Measurements from ENCODE around the gene FICD. TPM values are rescaled to one million over a fixed set of nuclear protein-coding genes. Genes with fewer than 3 reads are reported as not detected.

The FICD gene
- total RNA-seq, 1 donor from 2014 or later = 6.9 TPM

DNA sequence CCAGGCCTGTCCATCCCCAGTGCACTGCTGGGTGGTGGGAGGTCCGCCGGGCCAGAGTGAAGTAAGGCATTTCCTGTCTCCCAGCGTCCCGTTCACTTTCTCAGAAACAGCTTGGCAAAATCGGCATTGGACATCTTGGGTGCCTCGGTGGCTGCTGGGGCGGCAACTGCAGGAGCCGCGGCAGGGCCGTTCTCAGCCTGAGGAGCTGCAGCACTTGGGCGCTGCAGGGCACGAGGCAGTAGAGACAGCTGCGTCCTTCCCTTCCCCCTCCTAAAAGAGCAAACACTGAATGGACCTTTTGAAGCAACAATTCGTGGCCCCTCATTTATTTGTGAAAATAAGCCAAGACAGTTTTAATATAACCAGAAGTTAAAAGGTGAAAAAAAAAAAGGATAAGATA is 8.3 kb downstream of the FICD start:
- H3K4me3 ChIP-seq = no peak overlapping the region
- TF ChIP-seq POLR2A (IDR thresholded peaks at IDR 0.05) (no peak), POLR2AphosphoS5 (IDR thresholded peaks at IDR 0.05; ENCODE audit: insufficient read depth in 1 of 2, low read depth in 1 of 2) (no peak)
- TF ChIP-seq, protein P1, sequence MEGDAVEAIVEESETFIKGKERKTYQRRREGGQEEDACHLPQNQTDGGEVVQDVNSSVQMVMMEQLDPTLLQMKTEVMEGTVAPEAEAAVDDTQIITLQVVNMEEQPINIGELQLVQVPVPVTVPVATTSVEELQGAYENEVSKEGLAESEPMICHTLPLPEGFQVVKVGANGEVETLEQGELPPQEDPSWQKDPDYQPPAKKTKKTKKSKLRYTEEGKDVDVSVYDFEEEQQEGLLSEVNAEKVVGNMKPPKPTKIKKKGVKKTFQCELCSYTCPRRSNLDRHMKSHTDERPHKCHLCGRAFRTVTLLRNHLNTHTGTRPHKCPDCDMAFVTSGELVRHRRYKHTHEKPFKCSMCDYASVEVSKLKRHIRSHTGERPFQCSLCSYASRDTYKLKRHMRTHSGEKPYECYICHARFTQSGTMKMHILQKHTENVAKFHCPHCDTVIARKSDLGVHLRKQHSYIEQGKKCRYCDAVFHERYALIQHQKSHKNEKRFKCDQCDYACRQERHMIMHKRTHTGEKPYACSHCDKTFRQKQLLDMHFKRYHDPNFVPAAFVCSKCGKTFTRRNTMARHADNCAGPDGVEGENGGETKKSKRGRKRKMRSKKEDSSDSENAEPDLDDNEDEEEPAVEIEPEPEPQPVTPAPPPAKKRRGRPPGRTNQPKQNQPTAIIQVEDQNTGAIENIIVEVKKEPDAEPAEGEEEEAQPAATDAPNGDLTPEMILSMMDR (IDR thresholded peaks at IDR 0.05) = no peak
- no peak overlapping the region for H3K27ac ChIP-seq
- peaks cover 0 to 94% of the 10 kb centered on the region in 2 donors for H3K36me3 ChIP-seq
- intact Hi-C loops (cut with DNase I) = no loop called here
- no peaks in the 10 kb centered on the region for H3K27me3 ChIP-seq
- no peaks in the 10 kb centered on the region for H3K9me3 ChIP-seq
- DNase-seq (ENCODE audit: extremely low spot score in 2 of 2) = no peak
- H3K4me1 ChIP-seq = no peaks in the 10 kb centered on the region

DNA sequence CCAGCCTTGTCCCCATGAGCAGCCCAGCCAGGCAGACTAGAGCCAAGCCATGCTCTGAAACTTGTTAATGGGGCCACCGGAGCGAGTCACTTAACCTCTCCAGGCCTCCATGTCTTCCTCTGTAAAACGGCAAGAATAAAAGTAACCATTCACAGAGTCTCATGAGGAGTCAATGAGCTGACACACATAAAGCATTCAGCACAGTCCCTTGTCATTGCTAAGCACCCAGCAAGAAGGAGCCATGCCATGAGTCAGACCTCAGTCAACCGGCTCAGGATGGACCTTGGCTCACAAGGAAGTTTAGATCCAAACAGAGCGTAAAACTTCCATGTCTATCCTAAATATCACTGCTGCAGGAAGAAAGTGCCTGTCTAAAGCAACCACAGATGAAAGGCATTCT is 10.6 kb downstream of the FICD start:
- Histone ChIP-seq H3K27me3 (no peaks in the 10 kb centered on the region), H3K27ac (no peak overlapping the region), H3K36me3 (peaks cover 0 to 94% of the 10 kb centered on the region in 2 donors), H3K4me1 (no peaks in the 10 kb centered on the region), H3K4me3 (no peak overlapping the region), H3K9me3 (no peaks in the 10 kb centered on the region)
- TF ChIP-seq POLR2AphosphoS5 (IDR thresholded peaks at IDR 0.05; ENCODE audit: insufficient read depth in 1 of 2, low read depth in 1 of 2) = no peak
- no peak for TF ChIP-seq POLR2A (IDR thresholded peaks at IDR 0.05)
- TF ChIP-seq, protein P1 (IDR thresholded peaks at IDR 0.05) = no peak
- intact Hi-C loops (cut with DNase I) = no loop called here
- DNase-seq (ENCODE audit: extremely low spot score in 2 of 2) = no peak

DNA sequence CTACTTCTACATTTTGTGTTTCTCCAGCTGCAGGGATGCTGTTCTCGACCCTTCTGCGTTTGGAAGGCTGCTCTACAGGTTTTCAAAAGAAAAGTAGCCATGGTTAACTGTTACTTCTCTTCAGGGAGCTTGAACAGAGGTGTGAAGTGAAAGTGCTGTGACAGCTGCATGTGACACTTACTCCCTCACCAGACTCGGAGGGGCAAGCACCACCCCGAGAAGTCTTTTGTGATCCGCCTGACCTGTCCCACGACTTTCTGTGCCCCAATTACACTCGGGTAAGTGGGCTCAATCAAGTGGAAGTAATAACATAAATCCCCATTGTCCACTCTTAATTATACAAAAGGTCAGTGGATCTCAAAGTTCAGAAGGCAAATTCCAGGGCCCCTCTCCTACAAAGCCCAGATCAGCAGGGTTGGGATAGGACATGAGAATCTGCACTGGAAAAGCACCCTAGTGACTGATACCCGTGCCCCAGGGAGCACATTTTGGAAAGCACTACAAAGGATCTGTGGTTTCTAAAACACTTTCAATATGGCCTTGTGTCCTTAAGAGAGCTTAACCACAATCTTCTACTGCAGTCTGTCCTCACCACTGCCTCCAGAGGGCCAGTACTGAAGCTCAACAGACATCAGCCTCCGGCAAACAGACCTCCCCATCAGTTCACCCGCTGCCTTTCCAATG is 11.5 kb downstream of the FICD start:
- H3K36me3 ChIP-seq = peaks cover 0 to 90% of the 10 kb centered on the region in 2 donors
- DNase-seq (ENCODE audit: extremely low spot score in 2 of 2) = no peak
- no peaks in the 10 kb centered on the region for H3K4me1 ChIP-seq
- TF ChIP-seq POLR2A (IDR thresholded peaks at IDR 0.05) (no peak), POLR2AphosphoS5 (IDR thresholded peaks at IDR 0.05; ENCODE audit: insufficient read depth in 1 of 2, low read depth in 1 of 2) (no peak)
- TF ChIP-seq, protein P1 (IDR thresholded peaks at IDR 0.05) = no peak
- H3K27ac ChIP-seq = no peak overlapping the region
- no peak overlapping the region for H3K4me3 ChIP-seq
- intact Hi-C loops (cut with DNase I) = no loop called here
- no peaks in the 10 kb centered on the region for H3K27me3 ChIP-seq
- H3K9me3 ChIP-seq = no peaks in the 10 kb centered on the region

DNA sequence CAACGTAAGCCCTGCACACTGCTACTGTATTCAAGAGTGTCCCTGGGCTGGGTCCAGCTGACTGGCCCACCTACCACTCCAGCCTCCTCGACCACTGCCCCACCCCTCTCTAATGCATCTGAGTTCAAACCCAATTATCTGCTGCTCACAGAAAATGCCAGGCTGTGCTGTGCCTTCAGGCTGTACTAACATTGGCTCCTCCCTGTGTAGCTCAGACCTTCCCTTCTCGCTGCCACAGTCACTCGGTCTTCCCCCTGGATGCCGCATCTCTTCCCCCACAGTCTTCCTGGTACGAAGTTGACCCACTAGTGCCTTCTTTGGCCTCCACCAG is 12.1 kb downstream of the FICD start:
- intact Hi-C loops (cut with DNase I) = no loop called here
- H3K4me1 ChIP-seq = no peaks in the 10 kb centered on the region
- H3K4me3 ChIP-seq = no peak overlapping the region
- TF ChIP-seq POLR2A (IDR thresholded peaks at IDR 0.05) (no peak), POLR2AphosphoS5 (IDR thresholded peaks at IDR 0.05; ENCODE audit: insufficient read depth in 1 of 2, low read depth in 1 of 2) (no peak)
- TF ChIP-seq, protein P1 (IDR thresholded peaks at IDR 0.05) = no peak
- no peak overlapping the region for H3K27ac ChIP-seq
- DNase-seq (ENCODE audit: extremely low spot score in 2 of 2) = peak in 1 of 2 donors; percentile 61
- peaks cover 0 to 91% of the 10 kb centered on the region in 2 donors for H3K36me3 ChIP-seq
- H3K9me3 ChIP-seq = no peaks in the 10 kb centered on the region
- no peaks in the 10 kb centered on the region for H3K27me3 ChIP-seq

DNA sequence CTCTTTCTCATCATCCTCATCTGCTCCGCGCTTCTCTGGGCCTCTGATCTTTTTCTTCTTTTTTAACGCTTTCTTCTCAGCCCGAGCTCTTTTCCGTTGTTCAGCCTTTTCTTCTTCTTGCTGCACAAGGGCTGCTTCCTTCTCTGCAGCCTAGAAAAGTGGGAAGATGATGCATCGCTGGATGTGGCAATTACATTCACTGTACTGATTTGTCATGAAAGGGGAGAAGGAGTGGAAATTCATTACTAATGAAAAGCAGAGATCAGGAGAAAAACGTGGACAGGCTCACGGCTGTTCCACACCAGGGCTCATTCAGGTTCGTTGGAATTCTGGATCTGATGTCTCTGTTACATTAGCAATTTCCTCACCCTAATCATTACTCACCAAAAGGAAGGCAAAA is 15.1 kb downstream of the FICD start:
- H3K4me3 ChIP-seq = no peak overlapping the region
- TF ChIP-seq POLR2A (IDR thresholded peaks at IDR 0.05) = no peak
- TF ChIP-seq, protein P1 (IDR thresholded peaks at IDR 0.05) = no peak
- TF ChIP-seq POLR2AphosphoS5 (IDR thresholded peaks at IDR 0.05; ENCODE audit: insufficient read depth in 1 of 2, low read depth in 1 of 2) = no peak
- no peak overlapping the region for H3K27ac ChIP-seq
- H3K27me3 ChIP-seq = no peaks in the 10 kb centered on the region
- intact Hi-C loops (cut with DNase I) = no loop called here
- H3K9me3 ChIP-seq = no peaks in the 10 kb centered on the region
- H3K4me1 ChIP-seq = no peaks in the 10 kb centered on the region
- DNase-seq (ENCODE audit: extremely low spot score in 2 of 2) = no peak
- peaks cover 0 to 78% of the 10 kb centered on the region in 2 donors for H3K36me3 ChIP-seq
